Frontal cortex (tissue), 4 donors: ENCODE results near the gene TRPV5. TPM values are rescaled to one million over a fixed set of nuclear protein-coding genes. Genes with fewer than 3 reads are reported as not detected.

ENCODE experiments used
- DNase-seq, 2 donors: peaks; one replicate each; pipeline ENCODE4 v3.0.0; 2012; ENCODE audit warnings: low spot score in 2 of 2
- FAIRE-seq: peaks from 2 replicates; lab custom pipeline; 2012; peaks lifted over from hg19 to GRCh38; lab: Jason Lieb, UNC
- total RNA-seq: library from RNA; depleted of rRNA; stranded (reverse); fragments of >200 nt; gene quantifications from one replicate; pipeline ENCODE4 v1.2.3, GENCODE V29; 2014
- donor health status: control.
- donor health status: control.
- donor health status: control.

The TRPV5 gene
- total RNA-seq, 1 donor from 2014 or later, result not detected

DNA sequence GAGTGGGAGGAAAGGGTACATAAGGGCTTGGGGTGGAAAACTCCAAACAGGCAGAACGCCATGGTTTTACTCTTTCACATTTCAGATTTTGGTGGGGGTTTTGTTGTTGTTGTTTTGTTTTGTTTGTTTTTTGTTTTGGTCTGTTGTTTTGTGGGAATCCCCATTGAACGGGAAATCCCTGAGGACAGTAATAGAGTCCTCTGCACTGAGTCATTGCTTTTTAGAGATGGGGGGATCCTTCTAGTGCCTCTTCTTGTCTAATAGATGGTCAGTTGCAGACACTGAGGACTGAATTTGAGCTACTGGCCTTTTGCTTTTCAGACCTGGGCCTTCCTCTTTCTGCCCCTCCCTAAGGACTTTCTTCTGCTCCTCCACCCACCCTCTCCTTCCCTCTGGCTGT lies 20.0 kb downstream of the TRPV5 start:
- no peak for FAIRE-seq
- no peak for DNase-seq

DNA sequence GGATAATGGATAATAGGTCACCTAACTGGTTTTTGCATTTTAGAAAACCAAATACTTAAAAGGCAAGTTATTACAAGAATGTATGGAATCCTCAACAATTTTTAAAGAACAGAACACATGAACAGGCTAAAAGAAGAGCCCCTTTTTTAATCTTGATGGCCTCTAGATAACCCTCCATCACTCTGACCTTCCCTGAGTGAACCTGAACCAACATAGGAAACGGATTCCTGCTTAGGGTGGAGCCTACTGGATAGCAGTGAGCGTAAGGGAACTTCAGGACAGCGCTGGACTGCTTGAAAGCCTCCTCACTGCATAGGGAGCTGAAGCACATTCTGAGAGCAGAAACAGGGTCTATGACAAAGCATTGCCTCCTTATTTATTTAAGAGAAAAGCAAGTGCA lies 20.5 kb downstream of the TRPV5 start:
- no peak for DNase-seq
- FAIRE-seq, result no peak

DNA sequence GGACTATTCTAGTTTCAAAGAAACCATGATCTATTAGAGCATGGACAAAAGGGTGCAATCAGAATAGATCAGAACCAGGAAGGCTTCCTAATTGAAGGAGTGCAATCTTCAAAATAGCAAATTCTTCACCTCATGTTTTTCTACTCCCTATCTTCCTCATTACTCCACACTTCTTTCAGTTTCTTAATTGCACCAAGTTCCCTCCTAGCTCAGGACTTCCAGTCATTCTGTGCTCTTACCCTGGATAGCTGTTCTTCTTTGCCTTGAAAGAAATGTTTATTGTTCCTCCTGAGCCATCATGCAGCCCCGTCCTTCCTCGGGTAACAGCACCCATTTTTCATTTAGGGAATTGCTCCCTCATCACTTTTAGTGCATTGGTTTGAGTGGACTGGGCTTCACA lies 23.1 kb downstream of the TRPV5 start:
- DNase-seq (no peak), FAIRE-seq (no peak)

DNA sequence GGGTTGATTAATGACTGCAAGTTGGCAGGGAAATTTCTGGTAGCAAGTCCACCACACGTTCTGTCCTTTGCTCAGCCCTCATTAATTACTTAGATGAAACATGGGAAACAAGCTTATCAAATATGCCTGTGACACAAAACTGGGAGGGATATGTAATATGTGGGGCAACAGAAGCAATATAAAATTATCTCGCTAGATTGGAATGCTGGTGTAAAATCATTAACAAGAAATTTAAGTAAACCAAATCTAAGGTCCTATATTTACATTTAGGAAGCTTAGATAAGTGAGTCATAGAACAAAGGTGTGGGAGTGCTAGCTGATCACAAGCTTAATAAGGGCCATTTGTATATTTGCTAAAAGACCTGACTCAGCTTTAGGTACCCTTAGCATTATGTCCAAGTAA lies 23.5 kb downstream of the TRPV5 start:
- no peak for FAIRE-seq
- no peak for DNase-seq

DNA sequence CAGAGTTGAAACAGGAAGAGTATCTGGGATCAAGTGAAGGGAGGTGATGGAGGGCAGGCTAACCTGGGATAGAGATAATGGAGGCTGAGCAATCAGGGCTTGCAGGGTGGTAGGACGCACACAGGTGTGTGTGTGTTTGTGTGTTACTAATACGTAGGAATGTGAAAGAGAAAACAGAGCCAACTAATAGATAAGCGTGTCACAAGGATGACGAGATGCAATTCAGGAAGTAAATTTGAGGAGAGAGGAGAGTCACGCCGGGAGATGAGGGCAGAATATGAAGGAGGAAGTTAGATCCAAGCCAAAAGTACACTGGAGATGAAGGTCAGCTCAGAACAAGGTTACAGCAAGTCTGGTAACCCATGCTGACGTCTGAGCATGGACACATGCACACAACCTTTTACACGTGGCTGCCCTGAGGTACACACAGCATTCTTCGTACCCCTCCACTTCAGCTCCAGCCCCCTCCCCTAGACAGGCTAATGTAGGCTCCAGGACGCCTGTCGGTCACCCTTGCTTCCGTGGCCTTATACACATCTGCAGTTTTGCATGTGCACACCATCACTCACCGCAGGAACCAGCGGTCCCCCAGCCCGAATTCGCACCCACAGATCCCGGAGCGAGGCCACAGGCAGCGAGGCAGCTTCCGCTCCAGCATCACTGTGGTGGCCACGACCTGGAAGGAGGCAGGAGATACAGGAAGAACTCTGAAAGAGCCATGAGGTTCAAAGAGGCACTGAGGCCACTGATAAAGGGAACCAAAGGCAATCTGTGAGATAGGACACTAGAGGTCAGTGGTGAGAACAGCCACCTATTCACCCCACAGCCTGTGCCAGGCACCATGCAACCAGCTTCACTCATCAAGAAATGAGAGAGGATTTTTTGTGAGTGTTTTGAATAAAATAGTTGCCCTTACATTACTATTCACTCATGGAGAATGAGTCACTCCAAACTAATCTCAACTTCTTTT lies 24.3 kb downstream of the TRPV5 start:
- DNase-seq, result no peak
- no peak for FAIRE-seq

DNA sequence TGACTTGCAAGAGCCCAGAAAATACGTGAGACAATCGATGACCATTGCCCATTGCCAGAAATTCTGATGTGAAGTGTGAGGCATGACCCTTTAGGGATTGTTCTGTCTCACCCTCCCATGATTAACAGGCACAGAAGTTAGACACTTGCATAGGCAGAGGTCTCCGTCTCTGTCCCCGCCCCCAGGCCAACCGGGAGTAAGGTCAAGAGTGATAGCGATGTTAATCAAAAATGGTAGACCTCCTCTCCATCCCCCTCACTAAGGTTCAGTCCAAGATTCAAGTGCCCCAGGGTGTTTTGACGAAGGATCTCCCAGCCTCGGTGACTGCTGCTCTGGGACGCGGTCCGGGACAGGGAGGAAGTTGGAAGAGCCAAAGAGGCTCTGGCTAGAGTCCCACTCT lies 25.3 kb downstream of the TRPV5 start:
- FAIRE-seq, result no peak
- no peak for DNase-seq

DNA sequence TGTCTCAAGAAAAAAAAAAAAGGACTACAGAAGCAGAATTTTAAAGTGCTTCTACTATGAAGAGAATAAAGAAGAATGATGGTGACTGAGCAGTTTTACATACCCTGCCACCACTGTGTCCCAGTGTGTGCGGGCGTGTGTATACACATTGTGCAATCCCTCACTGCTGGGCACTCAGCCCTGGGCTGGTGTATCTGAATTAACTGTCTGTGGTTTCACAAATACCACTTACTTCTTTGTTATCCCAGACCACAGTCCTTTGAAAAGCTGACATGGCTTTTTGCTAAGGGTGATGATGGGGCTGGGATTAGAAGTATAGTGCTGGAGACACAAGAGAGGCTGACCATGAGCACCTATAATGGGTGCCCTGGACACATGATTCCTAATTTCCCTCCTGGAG lies 26.9 kb downstream of the TRPV5 start:
- FAIRE-seq (no peak), DNase-seq (no peak)

DNA sequence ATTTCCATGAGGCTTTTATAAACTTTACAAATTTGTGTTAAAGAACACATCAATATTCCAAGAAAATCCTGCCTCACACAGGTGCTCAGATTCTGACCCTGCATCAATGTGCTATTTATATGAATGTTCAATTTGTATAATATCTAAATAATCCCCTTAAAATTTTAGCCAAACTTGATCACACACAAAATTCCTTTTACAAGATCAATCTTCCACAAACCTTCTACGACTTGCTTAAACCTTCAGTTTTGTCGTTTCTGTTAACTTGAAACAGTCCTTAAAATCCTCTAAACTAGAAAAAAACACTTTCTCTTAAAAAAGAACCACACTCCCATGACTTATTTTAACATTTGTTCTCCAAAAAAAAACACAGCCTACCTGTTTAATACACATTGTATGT lies 27.8 kb downstream of the TRPV5 start:
- DNase-seq (no peak), FAIRE-seq (no peak)

DNA sequence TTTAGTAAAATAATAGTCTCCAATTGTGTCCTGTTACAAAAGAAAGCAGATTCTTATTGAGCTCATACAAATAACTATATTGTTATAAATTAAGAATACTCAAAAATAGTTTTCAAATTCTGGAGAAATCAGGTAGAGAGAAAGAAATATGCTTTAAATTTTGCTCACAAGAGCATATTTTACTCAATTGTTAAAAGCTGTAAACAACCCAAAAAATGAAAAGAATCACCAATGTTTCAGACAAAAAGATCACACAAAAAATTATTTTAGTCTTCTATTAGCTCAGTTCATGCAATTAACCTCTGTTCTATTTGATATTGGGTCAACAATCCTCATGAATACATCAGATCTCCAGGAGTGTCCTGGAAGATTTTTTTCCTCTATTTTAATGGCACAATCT lies 29.4 kb downstream of the TRPV5 start:
- no peak for DNase-seq
- no peak for FAIRE-seq

DNA sequence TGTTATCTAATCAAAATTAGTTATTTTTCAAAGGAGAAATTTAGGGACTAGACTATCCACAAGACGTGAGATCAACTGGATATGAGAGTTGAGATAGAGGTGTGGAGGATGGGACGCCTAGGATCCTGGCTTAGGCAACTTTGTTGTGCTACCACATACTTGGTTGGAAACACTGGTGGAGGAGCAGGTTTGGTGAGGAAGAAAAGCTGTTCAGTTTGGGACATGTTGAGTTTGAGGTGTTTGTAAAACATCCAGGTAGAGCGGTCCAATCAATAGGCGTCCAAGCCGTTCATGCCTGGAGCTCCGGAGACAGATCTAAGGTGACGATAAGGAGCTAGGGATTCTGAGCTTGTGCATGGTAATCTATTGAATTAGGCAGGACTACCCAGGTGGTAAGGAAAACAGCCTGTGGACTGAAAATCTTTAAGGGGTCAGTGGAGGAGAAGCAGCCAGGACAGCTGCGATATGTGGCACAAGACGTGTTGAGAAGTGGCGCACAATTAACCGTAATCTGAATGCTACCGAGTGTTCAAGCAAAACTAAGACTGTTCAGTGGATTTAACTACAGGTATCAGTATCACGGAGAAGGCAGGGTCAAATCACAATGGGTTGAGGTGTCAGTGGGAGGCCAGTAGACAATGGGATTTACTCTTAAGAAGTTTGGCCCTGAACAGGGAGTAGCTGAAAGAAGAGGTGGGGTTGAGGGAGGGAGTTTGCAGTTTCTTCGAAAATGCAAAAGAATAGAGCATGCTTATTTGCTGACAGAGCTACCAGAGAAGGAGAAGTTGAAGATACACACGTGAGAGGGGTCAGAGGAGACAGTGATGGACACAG lies 31.9 kb downstream of the TRPV5 start:
- no peak for FAIRE-seq
- DNase-seq, result no peak

DNA sequence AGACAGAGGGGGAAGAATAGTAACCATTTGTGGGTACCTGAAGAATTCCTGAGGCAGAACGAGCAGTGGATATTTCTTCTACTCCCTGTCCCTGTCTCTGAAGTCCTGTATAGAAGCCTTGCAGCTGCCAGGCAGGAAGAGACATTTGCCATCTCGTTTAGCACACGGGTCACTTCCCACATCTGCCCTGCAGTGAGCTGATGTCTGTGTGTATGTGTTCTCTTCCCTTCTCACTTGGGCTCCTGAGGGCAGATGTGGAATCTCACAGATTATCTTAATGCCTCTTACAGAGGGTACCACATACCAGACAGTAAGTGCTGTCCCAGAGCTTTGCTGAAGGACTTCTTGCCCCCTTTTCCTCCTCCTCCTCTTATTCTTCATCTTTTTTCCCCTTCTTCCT lies 33.9 kb downstream of the TRPV5 start:
- FAIRE-seq (no peak), DNase-seq (no peak)

DNA sequence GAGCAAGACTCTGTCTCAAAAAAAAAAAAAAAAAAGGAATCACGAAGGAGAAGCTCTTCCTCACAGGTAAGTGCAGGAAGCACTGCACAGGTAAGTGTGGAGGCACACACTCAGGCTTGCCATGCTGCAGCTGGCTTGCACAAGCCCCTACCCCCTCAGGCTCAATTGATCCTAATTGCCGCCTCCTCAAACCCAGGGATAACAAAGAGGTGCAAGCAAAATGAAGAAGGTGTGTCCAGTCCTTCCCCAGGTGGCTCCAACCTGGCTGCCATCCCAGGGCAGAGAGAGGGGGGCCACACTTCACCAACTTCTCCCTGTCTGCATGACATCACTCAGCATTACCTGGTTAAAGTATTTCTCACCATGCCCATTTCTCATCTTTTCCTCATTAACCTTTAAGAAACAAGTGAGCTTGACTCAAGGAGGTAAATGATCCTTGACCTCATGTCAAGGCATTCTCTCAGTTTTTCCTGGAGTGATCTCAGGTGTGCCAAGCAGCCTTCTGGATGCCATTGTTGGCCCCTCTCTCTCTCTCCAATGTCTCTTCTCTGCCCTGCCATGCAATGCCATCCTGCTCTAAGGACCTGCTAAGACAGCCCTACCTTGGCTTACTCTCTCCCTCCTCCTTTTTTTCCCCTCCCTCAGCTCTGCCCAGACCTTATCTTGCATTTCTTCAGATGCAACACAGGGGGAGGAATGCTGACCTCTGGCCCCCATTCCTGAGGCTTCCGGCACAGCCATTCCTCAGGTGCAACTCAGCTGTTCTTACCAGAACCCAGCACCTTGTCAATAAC lies 35.0 kb downstream of the TRPV5 start:
- FAIRE-seq, result no peak
- no peak for DNase-seq

DNA sequence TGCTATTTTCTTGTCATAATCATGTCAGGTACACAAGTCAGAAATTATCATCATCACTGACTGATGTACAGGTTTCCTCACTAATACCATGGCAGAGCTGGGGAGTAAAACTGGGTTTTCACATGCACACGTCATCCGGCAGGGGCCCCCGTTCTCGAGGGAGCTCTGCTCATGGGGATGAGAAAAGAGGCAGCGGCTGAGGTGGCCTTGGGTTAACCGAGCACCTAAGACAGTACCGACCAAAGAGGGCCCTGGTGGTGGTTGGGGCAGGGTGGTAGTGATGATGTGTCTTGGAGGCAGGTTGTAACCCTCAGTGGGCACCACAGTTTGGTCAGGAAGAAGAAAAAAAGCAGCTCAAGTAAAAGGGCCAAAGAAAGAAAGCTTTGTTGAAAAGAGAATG lies 35.9 kb downstream of the TRPV5 start:
- no peak for DNase-seq
- FAIRE-seq, result no peak

DNA sequence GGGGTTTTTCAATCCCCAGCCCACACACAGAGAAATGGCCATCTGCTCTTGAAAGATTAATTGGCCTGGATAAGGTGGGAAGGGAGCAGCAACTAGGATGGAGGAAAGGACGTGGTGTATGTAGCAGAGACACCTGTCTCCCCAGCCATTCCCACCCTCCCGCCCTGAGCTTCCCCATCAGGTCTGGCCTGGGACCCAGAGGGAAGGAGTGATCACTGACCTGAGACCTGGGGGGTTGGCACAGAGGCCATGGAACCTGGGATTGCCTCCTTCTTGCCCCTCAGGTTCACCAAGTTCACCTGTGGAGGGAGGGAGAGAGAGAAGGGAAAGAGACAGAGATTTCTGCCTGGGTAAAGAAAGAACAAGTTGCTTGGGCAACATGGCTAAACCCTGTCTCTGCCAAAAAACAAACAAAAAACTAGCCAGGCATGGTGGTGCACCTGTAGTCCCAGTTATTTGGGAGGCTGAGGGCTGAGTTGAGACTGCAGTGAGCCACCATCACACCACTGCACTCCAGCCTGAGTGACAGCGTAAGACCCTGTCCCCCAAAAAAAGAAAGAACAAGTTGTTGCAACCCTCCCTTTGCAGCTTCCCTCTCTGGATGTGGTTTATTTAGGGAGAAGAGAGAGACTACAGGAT lies 36.7 kb downstream of the TRPV5 start:
- FAIRE-seq, result no peak
- DNase-seq, result no peak

DNA sequence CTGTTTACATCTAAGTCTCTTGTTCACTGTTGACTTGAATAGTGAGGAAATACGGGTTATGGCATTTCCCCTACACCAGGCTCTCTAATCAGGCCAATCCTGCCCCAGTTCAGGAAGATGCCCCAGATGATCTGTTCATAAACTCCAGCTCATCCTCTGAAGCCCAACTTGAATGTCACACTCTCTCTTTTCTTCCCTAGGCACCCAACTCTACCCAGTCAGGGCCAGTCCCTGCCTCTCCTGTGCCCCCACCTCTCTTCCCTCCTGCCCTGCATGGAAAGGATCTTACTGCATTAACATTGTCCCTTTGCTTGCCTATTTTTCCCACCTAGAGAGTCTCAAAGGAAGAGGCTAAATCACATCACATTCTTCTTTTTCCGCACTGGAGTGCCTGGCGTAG lies 37.4 kb downstream of the TRPV5 start:
- FAIRE-seq, result no peak
- DNase-seq, result no peak

DNA sequence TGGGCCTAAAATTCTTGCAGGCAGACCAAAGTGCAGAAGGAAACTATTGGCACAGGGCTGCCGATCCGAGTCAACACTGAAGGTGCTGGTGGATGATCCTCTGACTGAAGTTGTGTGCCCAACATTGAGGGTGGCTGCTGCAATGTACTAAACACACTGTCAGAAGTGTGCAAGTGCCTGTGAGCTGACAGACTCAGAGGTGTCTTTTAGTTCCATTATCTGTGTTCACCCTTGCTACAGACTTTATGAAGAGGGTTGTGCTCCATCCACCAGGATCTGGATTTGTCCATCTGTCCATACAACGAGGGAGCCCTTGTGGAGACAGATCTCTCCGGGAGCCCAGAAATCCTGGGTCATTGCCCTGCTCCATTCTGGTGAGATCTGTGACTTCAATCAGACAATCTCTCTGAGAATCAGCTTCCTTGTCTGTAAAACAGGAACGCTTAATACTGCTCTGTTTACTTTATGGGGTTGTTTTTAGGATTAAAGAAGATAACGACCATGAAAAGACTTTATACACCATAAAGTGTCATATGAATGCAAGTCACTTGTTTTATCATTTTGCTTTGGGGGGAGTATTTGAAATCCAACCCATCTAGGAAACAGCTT lies 38.5 kb downstream of the TRPV5 start:
- no peak for FAIRE-seq
- DNase-seq, result no peak

DNA sequence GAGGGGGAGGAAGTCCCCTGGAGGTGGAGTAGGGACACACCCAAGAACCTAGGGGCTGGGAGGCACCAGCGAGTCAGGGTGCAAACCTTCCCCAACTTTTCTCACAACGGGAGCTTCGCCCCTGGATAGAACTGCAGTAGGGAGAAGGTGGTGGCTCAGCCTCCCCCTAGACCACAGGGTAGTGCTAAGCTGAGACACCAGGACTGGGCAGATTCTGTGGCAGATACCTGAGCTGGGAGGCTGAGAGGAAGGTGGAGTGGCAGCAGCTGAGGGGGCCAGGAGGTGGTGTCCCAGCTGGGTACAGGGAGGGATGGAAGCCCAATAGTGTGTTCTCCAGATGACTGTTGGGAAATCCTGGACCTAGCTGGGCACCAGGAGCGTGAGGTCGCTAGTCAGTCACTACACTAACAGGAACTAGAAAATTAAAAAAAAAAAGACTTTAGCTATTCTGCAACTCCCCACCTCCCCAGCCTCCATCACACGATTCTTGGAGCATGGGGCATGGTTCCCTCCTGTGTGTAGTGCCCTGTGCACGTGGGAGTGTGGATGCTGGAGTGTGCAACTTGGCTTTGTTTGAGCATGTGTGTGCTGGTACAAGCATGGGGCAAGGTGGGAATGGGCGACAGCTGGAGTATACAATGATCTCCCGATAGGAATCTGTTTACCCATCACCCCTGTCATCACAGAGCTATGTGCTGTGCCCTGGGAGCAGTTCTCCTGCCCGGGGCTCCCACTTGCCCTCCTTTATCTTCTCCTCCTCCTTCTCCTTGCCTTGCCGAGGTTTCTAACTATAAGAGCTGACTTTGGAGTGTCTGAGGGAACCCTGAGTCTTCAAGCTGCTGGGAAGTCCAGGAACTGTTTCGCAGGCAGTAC lies 39.2 kb downstream of the TRPV5 start:
- FAIRE-seq, result no peak
- DNase-seq, result no peak

DNA sequence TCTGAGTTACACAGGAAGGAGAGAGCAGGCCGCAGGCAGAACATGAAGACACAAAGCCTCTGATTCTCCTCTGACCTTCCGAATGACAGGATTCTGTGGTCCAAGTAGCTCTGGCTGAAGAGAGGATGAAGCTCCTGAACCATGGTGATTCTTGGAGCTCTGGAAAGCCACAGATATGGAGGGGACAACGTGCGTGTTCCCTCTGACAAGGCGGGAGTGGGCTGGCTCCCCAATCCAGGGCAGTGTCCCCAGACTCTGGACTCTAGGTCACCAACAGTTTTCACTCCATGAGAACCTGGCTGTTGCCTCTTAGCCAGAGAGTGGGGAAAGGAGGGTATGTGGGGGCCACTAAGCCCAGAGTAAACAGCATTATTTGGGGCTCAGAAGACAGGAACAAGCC lies 40.6 kb downstream of the TRPV5 start:
- DNase-seq (no peak), FAIRE-seq (no peak)
